Inflammatory macrophage treated with lipopolysaccharide for 4 hours (primary cell): ENCODE data around the gene ARPC3.
A peak's percentile ranks its signal among the peaks of the same experiment; 100 is the strongest.
"Not testable (repeated sequence)": the region's sequence is repeated elsewhere in the genome, so short reads cannot be mapped to it uniquely, and the experiment has no call there.

Experiments used
- DNase-seq: peaks from one replicate; pipeline ENCODE4 v3.0.0-alpha.2; 2020

ARPC3 gene

GRCh38 chr12:110449799-110450497 is at the start of gene ARPC3:
TSS of gene ARPC3 (minus strand) at chr12:110450337. CDS start at chr12:110450260, 77 bp downstream.
- DNase-seq: peak; percentile 98

GRCh38 chr12:110498984-110499706 is 49.0 kb upstream of the ARPC3 start:
- peak; percentile 84 for DNase-seq

GRCh38 chr12:110475426-110475825 is 25.3 kb upstream of the ARPC3 start:
- no peak for DNase-seq

- DNase-seq: peak; percentile 98
Measured at GRCh38 chr12:110468214-110469048, 18.3 kb upstream of the ARPC3 start, which contains the start of the genes FAM216A and GPN3. TSS of gene FAM216A (plus strand) at chr12:110468845. CDS start at chr12:110468876, 31 bp downstream. TSS of gene GPN3 (minus strand) at chr12:110468257. CDS start at chr12:110468203, 54 bp downstream.

DNA sequence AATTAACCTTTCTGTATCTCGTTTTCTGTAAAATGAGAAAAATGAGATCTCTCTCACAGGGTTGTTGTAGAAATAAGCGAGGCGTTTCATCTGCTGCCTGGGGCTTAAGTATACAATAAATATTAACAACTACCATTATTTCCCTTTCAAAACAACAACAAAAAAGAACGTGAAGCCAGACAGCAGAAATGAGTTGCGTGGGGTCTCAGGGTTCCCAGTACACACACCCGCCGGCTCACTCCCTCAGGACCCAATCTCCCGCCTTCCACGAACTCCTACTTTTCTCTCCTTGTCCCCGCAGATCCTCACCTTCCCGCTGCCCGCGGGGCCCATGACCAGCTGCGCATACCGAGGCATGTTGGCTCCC is 17.7 kb upstream of the ARPC3 start:
- no peak for DNase-seq

DNA sequence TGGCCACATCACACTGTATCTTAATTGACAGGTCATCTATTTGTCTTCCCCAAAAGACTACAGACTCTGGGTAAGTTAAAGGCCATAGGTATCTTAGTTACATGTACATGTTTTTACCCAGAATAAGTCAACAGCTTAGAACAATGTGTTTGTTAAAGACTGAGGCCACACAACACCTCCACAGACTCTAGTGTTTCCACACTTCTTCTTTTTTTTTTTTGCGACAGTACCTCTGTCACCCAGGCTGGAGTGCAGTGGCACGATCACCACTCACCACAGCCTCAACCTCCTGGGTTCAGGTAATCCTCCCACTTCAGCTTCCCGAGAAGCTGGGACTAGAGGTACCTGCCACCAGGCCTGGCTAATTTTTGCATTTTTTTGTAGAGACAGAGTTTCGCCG is 16.7 kb upstream of the ARPC3 start:
- DNase-seq: no peak

- DNase-seq: not testable (repeated sequence)
Measured at GRCh38 chr12:110465765-110466164, 15.6 kb upstream of the ARPC3 start.

DNA sequence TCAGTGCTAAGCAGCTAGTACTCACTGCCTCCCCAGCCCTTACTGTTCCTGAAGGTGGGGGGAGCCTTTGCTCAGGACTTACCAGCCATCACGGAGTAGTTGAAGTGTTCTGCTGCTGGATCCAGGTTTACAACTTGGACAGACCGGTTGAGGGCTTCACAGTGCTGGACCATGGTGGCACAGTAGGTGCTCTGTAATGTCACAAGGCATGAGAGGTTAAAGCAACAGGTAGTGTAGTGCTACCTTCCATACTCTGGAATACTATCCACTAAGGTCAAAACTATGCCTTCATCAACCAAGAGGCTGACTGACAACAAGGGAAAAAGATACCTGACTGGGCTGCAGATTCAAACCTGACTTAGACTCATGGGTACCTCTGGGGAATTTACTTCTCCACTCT is 14.9 kb upstream of the ARPC3 start:
- no peak for DNase-seq

GRCh38 chr12:110461189-110461588 is 11.1 kb upstream of the ARPC3 start:
- DNase-seq: not testable (repeated sequence)

GRCh38 chr12:110458756-110459155 is 8.6 kb upstream of the ARPC3 start:
- DNase-seq: no peak

DNA sequence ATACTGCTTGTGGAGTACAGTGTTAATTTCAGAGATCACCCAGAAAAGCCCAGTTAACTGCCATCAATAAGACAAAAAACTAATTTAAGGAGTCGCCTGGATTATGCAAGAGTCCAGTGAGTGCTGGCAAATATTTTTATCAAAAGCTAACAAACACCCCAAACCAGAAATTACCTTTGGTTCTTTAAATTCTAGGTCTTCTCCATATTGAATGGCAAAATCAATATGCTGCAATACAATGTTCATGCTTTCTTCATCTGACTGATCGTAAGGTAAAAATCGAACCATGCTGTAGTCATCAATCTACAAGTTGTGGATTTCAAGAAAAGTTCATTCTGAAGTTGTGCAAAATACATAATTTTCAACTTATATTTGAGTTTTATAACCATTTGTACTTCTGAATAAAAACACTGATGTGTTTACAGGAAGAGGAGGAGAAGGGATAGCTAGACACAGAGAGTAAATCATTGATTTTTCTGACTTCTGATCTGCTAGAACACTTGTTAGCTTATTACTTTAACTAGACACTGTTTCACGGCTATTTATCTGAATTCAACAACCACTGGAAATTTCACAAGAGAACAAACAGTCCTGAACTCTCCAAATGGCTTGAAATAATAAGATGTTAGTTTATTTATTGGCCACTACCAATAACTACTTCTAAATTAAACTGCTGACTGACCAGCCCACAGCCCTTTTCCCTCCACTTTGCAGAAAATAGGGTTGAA is 3.6 kb upstream of the ARPC3 start:
- DNase-seq: no peak

GRCh38 chr12:110451263-110451662 is 1.1 kb upstream of the ARPC3 start:
- DNase-seq: no peak

- DNase-seq: peak; percentile 38
Measured at GRCh38 chr12:110444455-110444854, 5.7 kb downstream of the ARPC3 start.

DNA sequence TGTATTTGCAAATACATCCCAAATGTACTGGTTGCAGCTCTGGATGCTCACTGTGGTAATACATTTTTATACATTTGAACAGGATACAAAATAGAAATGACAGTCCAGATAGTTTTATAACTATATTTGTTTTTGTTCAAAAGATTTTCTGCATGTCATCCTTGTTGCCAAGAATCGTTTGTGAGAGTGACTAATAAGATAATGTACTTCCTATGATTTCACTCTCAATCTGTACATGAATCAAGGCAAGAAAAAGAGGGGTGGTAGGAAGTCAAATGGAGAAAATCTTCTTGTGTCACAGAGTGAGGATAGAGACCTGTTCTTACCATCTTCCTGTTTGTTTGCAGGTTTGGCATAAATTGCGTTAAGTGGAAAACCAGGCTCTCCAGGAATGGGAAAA is 13.9 kb downstream of the ARPC3 start:
- no peak for DNase-seq

GRCh38 chr12:110431957-110432587 is 18.1 kb downstream of the ARPC3 start:
- no peak for DNase-seq

GRCh38 chr12:110429676-110430075 is 20.5 kb downstream of the ARPC3 start:
- DNase-seq: not testable (repeated sequence)

DNA sequence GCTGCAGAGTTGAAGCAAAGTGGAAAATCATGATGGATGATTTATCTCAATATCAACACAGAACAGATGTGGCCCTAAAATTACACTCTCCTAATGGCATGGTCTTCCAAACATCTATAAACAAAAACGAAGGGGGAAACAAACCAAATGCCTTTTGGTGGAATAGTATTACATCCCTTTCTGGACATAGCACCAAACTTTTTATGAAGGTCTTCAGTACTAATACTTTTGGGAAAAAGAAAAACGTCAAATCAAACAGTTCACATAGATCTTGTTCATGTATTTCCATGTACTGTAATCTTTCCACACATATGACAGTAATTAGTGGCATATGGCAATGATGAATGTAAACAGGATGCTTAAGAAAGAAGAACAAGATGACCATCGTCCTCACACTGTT is 23.7 kb downstream of the ARPC3 start:
- DNase-seq: no peak

- DNase-seq: no peak
Measured at GRCh38 chr12:110424237-110424636, 25.9 kb downstream of the ARPC3 start.

DNA sequence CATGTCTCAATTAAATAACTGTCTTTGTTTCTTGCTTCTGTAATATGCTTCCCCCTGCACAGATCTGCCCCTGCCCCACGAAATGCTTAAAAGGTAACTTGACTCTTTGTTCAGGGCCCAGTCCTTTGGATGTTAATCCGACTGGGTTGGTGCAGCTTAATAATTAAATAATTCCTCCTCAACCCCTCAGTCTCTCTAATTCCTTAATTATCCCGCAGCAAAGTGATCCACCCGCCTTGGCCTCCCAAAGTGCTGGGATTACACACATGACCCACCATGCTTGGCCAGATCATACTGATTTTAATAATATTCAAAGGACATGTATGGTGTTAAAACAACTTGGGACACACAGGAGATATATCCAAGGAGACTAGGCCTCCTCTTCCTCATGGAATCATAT is 28.4 kb downstream of the ARPC3 start:
- DNase-seq: no peak

DNA sequence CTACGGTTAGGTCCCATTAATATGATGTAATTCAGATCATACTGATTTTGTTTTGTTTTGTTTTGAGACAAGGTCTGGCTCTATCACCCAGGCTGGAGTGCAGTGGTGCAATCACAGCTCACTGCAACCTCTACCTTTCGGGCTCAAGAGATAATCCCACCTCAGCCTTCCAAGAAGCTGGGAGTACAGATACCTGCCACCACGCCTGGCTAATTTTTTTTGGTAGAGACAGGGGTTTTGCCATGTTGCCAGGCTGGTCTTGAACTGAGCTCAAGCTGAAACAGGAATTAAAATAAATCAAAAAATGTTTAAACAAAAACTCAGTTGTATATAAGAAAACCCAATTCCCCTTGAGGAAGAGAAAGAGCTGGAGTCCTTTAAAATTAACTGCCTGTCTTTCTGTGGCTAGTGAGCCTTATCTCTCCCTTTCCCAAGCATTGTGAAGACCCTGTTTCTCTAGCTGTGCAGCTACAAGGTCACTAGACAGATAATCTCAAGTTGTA is 28.9 kb downstream of the ARPC3 start:
- DNase-seq: no peak

DNA sequence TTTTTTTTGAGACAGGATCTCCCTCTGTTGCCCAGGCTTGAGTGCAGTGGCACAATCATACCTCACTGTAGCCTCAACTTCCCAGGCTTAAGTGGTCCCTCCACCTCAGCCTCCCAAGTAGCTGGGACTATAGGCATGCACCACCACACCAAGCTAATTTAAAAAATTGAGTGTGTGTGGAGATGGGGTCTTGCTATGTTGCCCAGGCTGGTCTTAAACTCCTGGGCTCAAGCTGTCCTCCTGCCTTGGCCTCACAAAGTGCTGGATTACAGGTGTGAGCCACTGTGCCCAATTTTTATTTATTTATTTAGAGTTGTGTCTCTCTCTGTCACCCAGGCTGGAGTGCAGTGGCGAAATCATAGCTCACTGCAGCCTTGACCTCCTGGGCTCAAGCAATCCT is 29.5 kb downstream of the ARPC3 start:
- not testable (repeated sequence) for DNase-seq

GRCh38 chr12:110417113-110417512 is 33.0 kb downstream of the ARPC3 start:
- peak; percentile 42 for DNase-seq
